Epithelial cell of proximal tubule (primary cell): ENCODE results near the gene CEP78. TPM values are rescaled to one million over a fixed set of nuclear protein-coding genes. Genes with fewer than 3 reads are reported as not detected.

Experiments used
- DNase-seq: peaks from one replicate; pipeline ENCODE4 v3.0.0-alpha.2; 2011; ENCODE audit warnings: low read depth
- H3K4me3 ChIP-seq: 2 replicates; pipeline ENCODE4 v1.5.1; 2011; ENCODE audit warnings: low read depth, mild to moderate bottlenecking, low read length
- CTCF ChIP-seq: conservative IDR thresholded peaks from 2 replicates; pipeline ENCODE4 v1.5.1; 2012; ENCODE audit warnings: low read depth, mild to moderate bottlenecking, low read length
- total RNA-seq: library from RNA; depleted of rRNA; stranded (reverse); fragments of >200 nt; gene quantifications from 2 replicates; pipeline ENCODE4 v1.2.3, GENCODE V29; 2015

The CEP78 gene
- total RNA-seq, 1 donor from 2014 or later = 32.2 TPM

- H3K4me3 ChIP-seq = no peak overlapping the region
- DNase-seq = no peak
These were observed 79.3 kb downstream of the CEP78 start for GRCh38 chr9:78314953-78315870.

GRCh38 chr9:78316166-78316892 lies 80.5 kb downstream of the CEP78 start:
- TF ChIP-seq CTCF = no peak
- no peak for DNase-seq
- no peak overlapping the region for H3K4me3 ChIP-seq

More at GRCh38 chr9:78314953-78315870, 79.3 kb downstream of the CEP78 start:
- no peak for TF ChIP-seq CTCF

- TF ChIP-seq CTCF = no peak
- DNase-seq = no peak
- H3K4me3 ChIP-seq = no peak overlapping the region
These were observed 83.5 kb downstream of the CEP78 start for GRCh38 chr9:78319197-78320029.

- DNase-seq = no peak
- no peak for TF ChIP-seq CTCF
- no peak overlapping the region for H3K4me3 ChIP-seq
These were observed 84.3 kb downstream of the CEP78 start for GRCh38 chr9:78320030-78320693.

GRCh38 chr9:78320875-78321496 lies 85.1 kb downstream of the CEP78 start:
- DNase-seq = no peak
- H3K4me3 ChIP-seq = no peak overlapping the region
- no peak for TF ChIP-seq CTCF

- TF ChIP-seq CTCF = no peak
- no peak for DNase-seq
- no peak overlapping the region for H3K4me3 ChIP-seq
These were observed 85.6 kb downstream of the CEP78 start for GRCh38 chr9:78321505-78321904.
